PC-3 (cell line): Measurements from ENCODE around the gene LANCL2. TPM values are rescaled to one million over a fixed set of nuclear protein-coding genes. Genes with fewer than 3 reads are reported as not detected.

Experiments used
- ATAC-seq: fragments of 200-7000 bp; cut with Tn5 transposase; 2 replicates; pipeline ENCODE4 v1.9.1; 2020; ENCODE audit warnings: mild to moderate bottlenecking, moderate library complexity
- BruUV-seq: library from RNA; stranded (reverse); fragments of 400-500 nt; replicated peaks from 2 replicates; lab custom pipeline; 2021; lab: Mats Ljungman, UMichigan
- CTCF ChIA-PET: fragments of 300-600 bp; sonication (Branson Sonifier 250); formaldehyde crosslinking; loops from one replicate; lab custom pipeline; 2022; ENCODE audit warnings: antibody characterized with exemption; lab: Charles Lee
- POLR2A ChIA-PET: fragments of 300-600 bp; sonication (Branson Sonifier 250); formaldehyde crosslinking; loops from one replicate; lab custom pipeline; 2022; ENCODE audit warnings: antibody characterized with exemption; ENCODE audit not compliant: unreplicated experiment; lab: Charles Lee
- DNase-seq: peaks from one replicate; pipeline ENCODE4 v3.0.0-alpha.2; 2015
- H2AFZ ChIP-seq: fragments of 300-600 bp; sonication (generic); 2 replicates; pipeline ENCODE4 v1.6.0; 2016; ENCODE audit warnings: antibody characterized with exemption, low read length
- H3F3A ChIP-seq: fragments of 300-600 bp; sonication (generic); one replicate; pipeline ENCODE4 v1.6.0; 2017; ENCODE audit warnings: antibody characterized with exemption, low read length, control low read depth, mild to moderate bottlenecking; ENCODE audit not compliant: unreplicated experiment
- H3K27ac ChIP-seq: fragments of 300-600 bp; sonication (generic); 2 replicates; pipeline ENCODE4 v1.5.1; 2016; ENCODE audit warnings: mild to moderate bottlenecking, low read length
- H3K27me3 ChIP-seq: fragments of 300-600 bp; sonication (generic); 2 replicates; pipeline ENCODE4 v1.6.1; 2016; ENCODE audit warnings: low read length, mixed read lengths
- H3K36me3 ChIP-seq: fragments of 300-600 bp; sonication (generic); 2 replicates; pipeline ENCODE4 v1.6.1; 2016; ENCODE audit warnings: low read depth, mixed run types, low read length, mixed read lengths
- H3K4me1 ChIP-seq: fragments of 300-600 bp; sonication (generic); 2 replicates; pipeline ENCODE4 v1.5.1; 2016; ENCODE audit warnings: low read length; ENCODE audit not compliant: insufficient read depth
- H3K4me2 ChIP-seq: fragments of 300-600 bp; sonication (generic); 2 replicates; pipeline ENCODE4 v1.6.0; 2016; ENCODE audit warnings: low read length
- H3K4me3 ChIP-seq: fragments of 300-600 bp; sonication (generic); 2 replicates; pipeline ENCODE4 v1.5.1; 2016; ENCODE audit warnings: mild to moderate bottlenecking, low read length, mixed read lengths
- H3K79me2 ChIP-seq: fragments of 300-600 bp; sonication (generic); 2 replicates; pipeline ENCODE4 v1.6.1; 2017; ENCODE audit warnings: low read length, mixed read lengths
- H3K9ac ChIP-seq: fragments of 300-600 bp; sonication (generic); 2 replicates; pipeline ENCODE4 v1.6.0; 2016; ENCODE audit warnings: mild to moderate bottlenecking, low read length
- H3K9me2 ChIP-seq: fragments of 300-600 bp; sonication (generic); replicated peaks from 2 replicates; pipeline ENCODE4 v1.6.1; 2016; ENCODE audit warnings: mixed run types, low read length, mixed read lengths
- H3K9me3 ChIP-seq: fragments of 300-600 bp; sonication (generic); 2 replicates; pipeline ENCODE4 v1.6.1; 2016; ENCODE audit warnings: low read length, mixed read lengths
- H4K20me1 ChIP-seq: fragments of 300-600 bp; sonication (generic); 2 replicates; pipeline ENCODE4 v1.6.1; 2016; ENCODE audit warnings: low read length, mixed read lengths
- EZH2 ChIP-seq: fragments of 300-600 bp; sonication (generic); IDR thresholded peaks from one replicate; pipeline ENCODE4 v1.6.1; 2017; ENCODE audit warnings: antibody characterized with exemption, mild to moderate bottlenecking, low read length; ENCODE audit not compliant: unreplicated experiment
- EZH2phosphoT487 ChIP-seq: fragments of 300-600 bp; sonication (generic); IDR thresholded peaks from 2 replicates; pipeline ENCODE4 v1.6.1; 2018; ENCODE audit warnings: mild to moderate bottlenecking, antibody characterized with exemption, low read length, borderline replicate concordance
- intact Hi-C: fragments of 100-400 bp; cut with micrococcal nuclease; formaldehyde crosslinking; loops from 2 replicates; pipeline ENCODE4 v1.9.0; 2023
- total RNA-seq: library from RNA; depleted of rRNA; stranded (reverse); fragments of >200 nt; gene quantifications from 2 replicates; pipeline ENCODE4 v1.2.3, GENCODE V29; 2014
- TF ChIP-seq, protein P1 (sequence below): fragments of 300-600 bp; sonication (generic); conservative IDR thresholded peaks from 2 replicates; pipeline ENCODE4 v1.5.1; 2017; ENCODE audit warnings: antibody characterized with exemption, low read depth, mild to moderate bottlenecking, low read length

The LANCL2 gene
- total RNA-seq, 1 experiment from 2014 or later, result 12.7 TPM

DNA sequence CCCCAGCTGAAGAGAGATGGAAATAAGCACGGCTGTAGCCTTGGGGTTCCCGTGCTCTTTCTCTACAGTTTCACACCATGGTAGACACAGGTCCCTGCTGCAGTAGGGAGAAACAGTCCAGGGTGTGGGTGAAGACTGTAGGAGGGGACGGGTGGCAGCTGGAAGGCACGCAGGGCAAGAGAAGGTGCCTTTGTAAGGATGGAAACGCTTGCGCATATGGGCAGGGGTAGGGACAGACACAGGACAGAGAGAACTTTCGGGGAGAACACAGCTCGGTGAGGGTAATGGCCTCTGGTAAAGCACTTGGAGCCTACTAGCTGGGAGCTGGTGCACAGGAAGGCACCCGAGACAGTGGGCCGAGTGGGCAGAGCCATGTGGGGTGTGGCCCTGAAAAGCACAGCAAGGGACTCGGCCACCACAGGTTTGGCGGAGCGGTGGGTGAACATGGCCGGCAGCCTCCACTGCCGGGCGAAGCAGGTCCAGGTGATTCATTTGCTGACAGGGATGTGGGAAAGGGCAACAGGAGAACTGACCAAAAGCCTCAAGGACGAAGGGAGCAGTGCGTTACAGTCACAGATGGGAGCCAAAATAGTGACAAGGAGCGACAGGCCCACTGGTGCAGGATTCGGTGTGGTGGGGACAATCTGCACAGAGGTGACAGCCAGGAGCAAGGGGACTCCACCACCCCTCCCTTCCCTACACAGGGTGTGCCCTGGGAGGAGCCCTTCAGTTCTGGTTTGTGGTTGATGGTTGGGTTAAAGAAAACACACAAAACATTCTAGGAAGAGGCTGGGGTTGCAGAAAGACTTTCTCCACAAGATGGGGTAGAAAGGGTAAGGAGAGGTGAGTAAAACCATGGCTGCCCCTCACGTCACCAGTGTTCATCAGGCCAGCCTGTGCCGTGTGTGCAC lies 110.1 kb downstream of the LANCL2 start:
- no peak for DNase-seq
- Histone ChIP-seq H3K9me2 (no peaks in the 10 kb centered on the region), H3K4me1 (no peaks in the 10 kb centered on the region), H3K27ac (no peak overlapping the region), H3K9me3 (no peaks in the 10 kb centered on the region), H4K20me1 (no peaks in the 10 kb centered on the region), H3K4me2 (no peak overlapping the region), H3K9ac (no peak overlapping the region), H3K4me3 (no peak overlapping the region), H3K27me3 (no peaks in the 10 kb centered on the region), H3K36me3 (no peaks in the 10 kb centered on the region), H3K79me2 (no peaks in the 10 kb centered on the region), H2AFZ (no peak overlapping the region), H3F3A (no peaks in the 10 kb centered on the region)
- intact Hi-C loops, result no loop called here
- TF ChIP-seq EZH2, result no peak
- TF ChIP-seq, protein P1, sequence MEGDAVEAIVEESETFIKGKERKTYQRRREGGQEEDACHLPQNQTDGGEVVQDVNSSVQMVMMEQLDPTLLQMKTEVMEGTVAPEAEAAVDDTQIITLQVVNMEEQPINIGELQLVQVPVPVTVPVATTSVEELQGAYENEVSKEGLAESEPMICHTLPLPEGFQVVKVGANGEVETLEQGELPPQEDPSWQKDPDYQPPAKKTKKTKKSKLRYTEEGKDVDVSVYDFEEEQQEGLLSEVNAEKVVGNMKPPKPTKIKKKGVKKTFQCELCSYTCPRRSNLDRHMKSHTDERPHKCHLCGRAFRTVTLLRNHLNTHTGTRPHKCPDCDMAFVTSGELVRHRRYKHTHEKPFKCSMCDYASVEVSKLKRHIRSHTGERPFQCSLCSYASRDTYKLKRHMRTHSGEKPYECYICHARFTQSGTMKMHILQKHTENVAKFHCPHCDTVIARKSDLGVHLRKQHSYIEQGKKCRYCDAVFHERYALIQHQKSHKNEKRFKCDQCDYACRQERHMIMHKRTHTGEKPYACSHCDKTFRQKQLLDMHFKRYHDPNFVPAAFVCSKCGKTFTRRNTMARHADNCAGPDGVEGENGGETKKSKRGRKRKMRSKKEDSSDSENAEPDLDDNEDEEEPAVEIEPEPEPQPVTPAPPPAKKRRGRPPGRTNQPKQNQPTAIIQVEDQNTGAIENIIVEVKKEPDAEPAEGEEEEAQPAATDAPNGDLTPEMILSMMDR, result no peak
- TF ChIP-seq EZH2phosphoT487, result no peak
- ChIA-PET POLR2A (no interaction called here), CTCF (no interaction called here)
- no TSS peak for BruUV-seq
- no peak for ATAC-seq

GRCh38 chr7:55475855-55476803 lies 111.0 kb downstream of the LANCL2 start:
- POLR2A ChIA-PET, result no interaction called here
- Histone ChIP-seq H3K9ac (no peak overlapping the region), H3F3A (no peaks in the 10 kb centered on the region), H3K4me3 (no peak overlapping the region), H3K4me1 (no peaks in the 10 kb centered on the region), H3K9me2 (no peaks in the 10 kb centered on the region), H3K4me2 (no peak overlapping the region), H3K27me3 (no peaks in the 10 kb centered on the region), H4K20me1 (no peaks in the 10 kb centered on the region), H3K27ac (no peak overlapping the region), H2AFZ (no peak overlapping the region), H3K36me3 (no peaks in the 10 kb centered on the region), H3K9me3 (no peaks in the 10 kb centered on the region), H3K79me2 (no peaks in the 10 kb centered on the region)
- ATAC-seq (no peak), DNase-seq (no peak)
- no TSS peak for BruUV-seq
- CTCF ChIA-PET, result no interaction called here
- TF ChIP-seq EZH2, result no peak
- TF ChIP-seq EZH2phosphoT487, result no peak
- TF ChIP-seq, protein P1, result no peak
- intact Hi-C loops, result no loop called here
